ENCODE data around the gene SEMA6A.

SEMA6A gene

GRCh38 chr5:116575326-116576052 is 866 bp upstream of the SEMA6A start:
- DNase-seq: no peak

- DNase-seq: no peak
Measured at GRCh38 chr5:116573702-116574366, 789 bp downstream of the SEMA6A start.

GRCh38 chr5:116573279-116573701 is 1.3 kb downstream of the SEMA6A start:
- no peak for DNase-seq

GRCh38 chr5:116572350-116573278 is 2.0 kb downstream of the SEMA6A start:
- DNase-seq: no peak

GRCh38 chr5:116571568-116572349 is 2.9 kb downstream of the SEMA6A start:
- DNase-seq: no peak

- DNase-seq: no peak
Measured at GRCh38 chr5:116569999-116570398, 4.6 kb downstream of the SEMA6A start.

GRCh38 chr5:116567106-116567505 is 7.5 kb downstream of the SEMA6A start:
- no peak for DNase-seq

GRCh38 chr5:116566251-116566650 is 8.4 kb downstream of the SEMA6A start:
- DNase-seq: no peak

GRCh38 chr5:116564756-116565490 is 9.7 kb downstream of the SEMA6A start:
- no peak for DNase-seq

- DNase-seq: no peak
Measured at GRCh38 chr5:116564312-116564711, 10.3 kb downstream of the SEMA6A start.

- DNase-seq: no peak
Measured at GRCh38 chr5:116563736-116564308, 10.8 kb downstream of the SEMA6A start.

- no peak for DNase-seq
Measured at GRCh38 chr5:116562669-116563068, 12.0 kb downstream of the SEMA6A start.

GRCh38 chr5:116561658-116562057 is 13.0 kb downstream of the SEMA6A start:
- DNase-seq: no peak

GRCh38 chr5:116559673-116560164 is 14.9 kb downstream of the SEMA6A start:
- no peak for DNase-seq

- no peak for DNase-seq
Measured at GRCh38 chr5:116559239-116559638, 15.4 kb downstream of the SEMA6A start.

GRCh38 chr5:116557669-116558271 is 16.9 kb downstream of the SEMA6A start:
- no peak for DNase-seq

- DNase-seq: peak; percentile 16
Measured at GRCh38 chr5:116554764-116555163, 19.9 kb downstream of the SEMA6A start.

GRCh38 chr5:116553366-116553765 is 21.3 kb downstream of the SEMA6A start:
- DNase-seq: no peak

GRCh38 chr5:116550082-116550481 is 24.5 kb downstream of the SEMA6A start:
- no peak for DNase-seq

- DNase-seq: no peak
Measured at GRCh38 chr5:116546743-116547124, 27.9 kb downstream of the SEMA6A start.

Data from NCI-H1092 (cell line).